GM19438 (cell line): ENCODE measurements around the gene CCSER2.
"Not testable (repeated sequence)": the region's sequence is repeated elsewhere in the genome, so short reads cannot be mapped to it uniquely, and the experiment has no call there.

Experiments used
- ATAC-seq: cut with Tn5 transposase; IDR thresholded peaks from one replicate; pipeline ENCODE4 v1.9.1; 2021; ENCODE audit warnings: low read depth; ENCODE audit not compliant: unreplicated experiment

CCSER2 gene

GRCh38 chr10:84342584-84342983 is 14.2 kb downstream of the CCSER2 start:
- ATAC-seq: no peak

GRCh38 chr10:84343831-84344230 is 15.4 kb downstream of the CCSER2 start:
- ATAC-seq: no peak

- no peak for ATAC-seq
Observed at GRCh38 chr10:84344526-84344925, 16.1 kb downstream of the CCSER2 start.

GRCh38 chr10:84347575-84348002 is 19.2 kb downstream of the CCSER2 start:
- ATAC-seq: not testable (repeated sequence)

- no peak for ATAC-seq
Observed at GRCh38 chr10:84348447-84348846, 20.1 kb downstream of the CCSER2 start.

- no peak for ATAC-seq
Observed at GRCh38 chr10:84348860-84349259, 20.5 kb downstream of the CCSER2 start.

GRCh38 chr10:84352251-84352842 is 24.0 kb downstream of the CCSER2 start:
- peak; percentile 83 for ATAC-seq

- no peak for ATAC-seq
Observed at GRCh38 chr10:84353052-84353803, 24.8 kb downstream of the CCSER2 start.

GRCh38 chr10:84354623-84355022 is 26.2 kb downstream of the CCSER2 start:
- ATAC-seq: no peak

- ATAC-seq: no peak
Observed at GRCh38 chr10:84355106-84355505, 26.7 kb downstream of the CCSER2 start.

- no peak for ATAC-seq
Observed at GRCh38 chr10:84356928-84357327, 28.5 kb downstream of the CCSER2 start.

- no peak for ATAC-seq
Observed at GRCh38 chr10:84358743-84359142, 30.4 kb downstream of the CCSER2 start.

- ATAC-seq: no peak
Observed at GRCh38 chr10:84360637-84361365, 32.4 kb downstream of the CCSER2 start.

GRCh38 chr10:84365335-84365881 is 37.0 kb downstream of the CCSER2 start:
- no peak for ATAC-seq

- ATAC-seq: no peak
Observed at GRCh38 chr10:84366041-84366440, 37.7 kb downstream of the CCSER2 start.

GRCh38 chr10:84367256-84367655 is 38.9 kb downstream of the CCSER2 start:
- ATAC-seq: no peak

- ATAC-seq: no peak
Observed at GRCh38 chr10:84368828-84369227, 40.4 kb downstream of the CCSER2 start.

GRCh38 chr10:84370283-84370682 is 41.9 kb downstream of the CCSER2 start:
- no peak for ATAC-seq

GRCh38 chr10:84371944-84372343 is 43.6 kb downstream of the CCSER2 start:
- ATAC-seq: no peak

- ATAC-seq: no peak
Observed at GRCh38 chr10:84373000-84373399, 44.6 kb downstream of the CCSER2 start.

- ATAC-seq: no peak
Observed at GRCh38 chr10:84374455-84374854, 46.1 kb downstream of the CCSER2 start.
